ENCODE measurements around the gene TWIST1. TPM values are rescaled to one million over a fixed set of nuclear protein-coding genes. Genes with fewer than 3 reads are reported as not detected.

The TWIST1 gene
- total and polyA plus RNA-seq, 12 donors: 1.8 to 22.1 (median 10.5) TPM

DNA sequence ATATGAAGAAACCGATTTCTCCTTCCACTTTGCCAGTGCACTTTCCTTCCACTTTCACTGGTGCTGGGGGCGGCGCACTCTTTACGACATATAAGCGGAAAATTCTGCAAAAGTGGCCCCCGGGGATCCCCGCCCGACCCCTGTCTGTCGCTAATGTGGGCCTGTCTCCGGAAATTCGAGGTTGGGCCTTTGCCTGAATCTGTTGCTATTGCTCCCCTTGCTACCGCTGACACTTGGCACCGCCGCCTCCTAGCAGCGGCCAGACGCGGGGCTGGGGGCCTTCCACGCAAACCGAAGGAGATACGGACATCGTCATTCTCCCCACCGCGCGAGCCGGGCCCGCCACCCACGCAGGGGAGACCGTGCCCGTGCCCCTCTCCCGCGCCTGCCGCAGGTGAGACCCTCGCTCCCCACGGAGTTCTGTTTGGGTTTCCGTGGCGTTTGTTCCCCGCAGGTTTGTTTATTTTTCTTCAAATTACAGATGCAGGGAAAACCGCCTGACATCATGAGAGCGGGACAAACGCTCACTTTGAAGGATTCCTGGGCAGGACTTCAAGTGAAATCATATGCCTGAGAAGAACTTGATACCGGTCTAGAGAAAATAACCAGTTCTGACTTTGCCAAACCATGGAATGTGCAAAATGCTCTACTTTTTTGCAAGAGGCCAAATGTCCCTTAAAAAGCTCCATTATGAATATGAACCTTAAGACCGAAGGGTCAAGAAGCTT is 5.0 kb downstream of the TWIST1 start:
- no peak for TF ChIP-seq POLR2A (IDR thresholded peaks at IDR 0.05)
- TF ChIP-seq, protein P1, sequence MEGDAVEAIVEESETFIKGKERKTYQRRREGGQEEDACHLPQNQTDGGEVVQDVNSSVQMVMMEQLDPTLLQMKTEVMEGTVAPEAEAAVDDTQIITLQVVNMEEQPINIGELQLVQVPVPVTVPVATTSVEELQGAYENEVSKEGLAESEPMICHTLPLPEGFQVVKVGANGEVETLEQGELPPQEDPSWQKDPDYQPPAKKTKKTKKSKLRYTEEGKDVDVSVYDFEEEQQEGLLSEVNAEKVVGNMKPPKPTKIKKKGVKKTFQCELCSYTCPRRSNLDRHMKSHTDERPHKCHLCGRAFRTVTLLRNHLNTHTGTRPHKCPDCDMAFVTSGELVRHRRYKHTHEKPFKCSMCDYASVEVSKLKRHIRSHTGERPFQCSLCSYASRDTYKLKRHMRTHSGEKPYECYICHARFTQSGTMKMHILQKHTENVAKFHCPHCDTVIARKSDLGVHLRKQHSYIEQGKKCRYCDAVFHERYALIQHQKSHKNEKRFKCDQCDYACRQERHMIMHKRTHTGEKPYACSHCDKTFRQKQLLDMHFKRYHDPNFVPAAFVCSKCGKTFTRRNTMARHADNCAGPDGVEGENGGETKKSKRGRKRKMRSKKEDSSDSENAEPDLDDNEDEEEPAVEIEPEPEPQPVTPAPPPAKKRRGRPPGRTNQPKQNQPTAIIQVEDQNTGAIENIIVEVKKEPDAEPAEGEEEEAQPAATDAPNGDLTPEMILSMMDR (IDR thresholded peaks at IDR 0.05): no peak
- H3K4me1 ChIP-seq (replicated peaks in 1 of 2): peaks cover 4 to 12% of the 10 kb centered on the region in 2 donors
- H3K9me3 ChIP-seq (replicated peaks in 1 of 3): no peaks in the 10 kb centered on the region
- no peak overlapping the region for H3K27ac ChIP-seq
- no peak overlapping the region for H3K4me3 ChIP-seq
- H3K27me3 ChIP-seq: peaks cover 43% of the 10 kb centered on the region
- WGBS, 4 donors: 55 to 71% (median 63%) methylated on average over 36 to 42 of the region's 42 CpGs
- no peaks in the 10 kb centered on the region for H3K36me3 ChIP-seq (replicated peaks in 1 of 2)
- intact Hi-C loops (cut with DNase I): no loop called here
- DNase-seq: no peak

DNA sequence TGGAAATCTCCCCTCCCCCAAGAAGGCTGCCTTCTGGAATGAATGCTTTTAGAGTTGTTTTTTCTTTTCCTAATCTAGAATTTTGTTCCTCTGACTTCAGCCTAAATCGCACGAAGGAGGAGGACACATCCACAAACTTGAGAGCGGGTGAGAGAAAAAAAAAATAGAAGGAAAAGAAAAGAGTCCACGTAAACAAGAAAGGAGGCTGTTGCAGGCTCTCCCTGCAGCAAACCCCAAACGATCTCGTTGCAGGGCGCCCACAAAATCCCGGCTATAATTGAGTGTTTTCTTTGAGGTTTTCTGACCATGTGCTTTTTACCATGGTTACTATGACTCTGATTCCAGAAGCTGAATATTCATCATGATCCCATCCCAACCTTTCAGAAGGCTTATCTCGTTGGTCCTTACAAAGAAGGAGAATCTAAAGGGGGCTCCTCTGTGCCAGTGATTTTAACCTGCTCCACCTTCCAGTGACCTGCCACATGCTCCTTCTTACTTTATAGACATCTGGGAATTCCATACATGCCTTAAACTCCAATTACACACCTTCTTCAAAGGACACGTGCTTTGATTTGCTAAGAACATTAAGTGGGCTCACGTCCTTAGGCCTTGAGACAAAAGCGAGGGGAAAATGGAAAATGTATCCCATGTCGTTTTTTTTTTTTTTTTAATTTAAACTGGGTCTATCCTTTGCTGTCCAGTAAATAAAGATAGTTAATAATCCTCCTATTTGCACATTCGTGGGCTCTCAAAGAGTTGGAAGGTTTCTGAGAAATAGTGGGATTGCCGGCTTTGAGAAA is 5.8 kb downstream of the TWIST1 start:
- no peaks in the 10 kb centered on the region for H3K36me3 ChIP-seq (replicated peaks in 1 of 2)
- 57 to 72% (median 67%) methylated on average over 15 of the region's 15 CpGs for WGBS, 4 donors

GRCh38 chr7:19110776-19111175 is 6.7 kb downstream of the TWIST1 start:
- Histone ChIP-seq H3K4me1 (replicated peaks in 1 of 2) (peaks cover 0 to 11% of the 10 kb centered on the region in 2 donors), H3K27ac (no peak overlapping the region), H3K9me3 (replicated peaks in 1 of 3) (no peaks in the 10 kb centered on the region), H3K4me3 (no peak overlapping the region), H3K36me3 (replicated peaks in 1 of 2) (no peaks in the 10 kb centered on the region), H3K27me3 (peaks cover 50% of the 10 kb centered on the region)
- DNase-seq: no peak
- TF ChIP-seq, protein P1 (IDR thresholded peaks at IDR 0.05): no peak
- no peak for TF ChIP-seq POLR2A (IDR thresholded peaks at IDR 0.05)
- intact Hi-C loops (cut with DNase I): no loop called here
- WGBS, 4 donors: 60 to 68% (median 66%) methylated on average over 6 of the region's 6 CpGs

More for the DNA sequence above, 5.8 kb downstream of the TWIST1 start:
- Histone ChIP-seq H3K9me3 (replicated peaks in 1 of 3) (no peaks in the 10 kb centered on the region), H3K27ac (no peak overlapping the region), H3K4me1 (replicated peaks in 1 of 2) (peaks cover 4 to 19% of the 10 kb centered on the region in 2 donors), H3K4me3 (no peak overlapping the region), H3K27me3 (peaks cover 50% of the 10 kb centered on the region)
- TF ChIP-seq, protein P1 (IDR thresholded peaks at IDR 0.05): no peak
- TF ChIP-seq POLR2A (IDR thresholded peaks at IDR 0.05): no peak
- DNase-seq: no peak
- intact Hi-C loops (cut with DNase I): no loop called here

DNA sequence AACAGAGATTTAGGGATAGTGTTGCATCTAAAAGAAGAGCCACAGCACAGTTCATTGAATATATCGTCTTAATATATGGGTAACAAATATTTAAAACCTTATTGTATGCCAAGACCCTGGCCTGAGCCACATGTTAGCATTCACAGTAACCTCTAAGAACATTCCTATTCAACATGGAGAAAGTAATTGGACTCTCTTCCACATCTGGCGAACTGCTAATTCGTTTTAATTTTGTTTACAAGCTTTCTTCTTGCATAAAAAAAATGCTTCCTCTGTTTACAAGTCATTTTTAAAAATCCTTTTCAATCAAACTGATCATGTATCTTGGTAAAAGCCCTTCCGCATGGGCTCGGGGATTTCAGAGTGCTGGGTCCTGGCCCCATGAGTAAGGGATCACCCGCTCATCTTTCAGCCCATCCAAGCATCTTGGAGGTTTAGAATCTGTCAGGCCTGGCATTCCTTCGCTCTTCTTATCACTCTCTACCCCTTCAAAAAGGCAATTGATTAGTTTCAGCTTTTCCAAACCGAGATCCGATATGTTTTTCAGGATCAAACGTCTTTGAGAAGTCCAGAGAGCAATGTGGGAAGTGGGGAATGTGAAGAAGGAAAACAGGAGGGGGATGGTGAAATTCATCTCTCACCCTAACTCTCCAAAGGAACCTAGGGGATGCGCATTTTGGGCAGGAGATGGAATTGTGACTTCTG is 7.3 kb downstream of the TWIST1 start:
- intact Hi-C loops (cut with DNase I): no loop called here
- Histone ChIP-seq H3K4me1 (replicated peaks in 1 of 2) (peaks cover 0 to 10% of the 10 kb centered on the region in 2 donors), H3K4me3 (no peak overlapping the region), H3K27ac (no peak overlapping the region), H3K36me3 (replicated peaks in 1 of 2) (no peaks in the 10 kb centered on the region), H3K9me3 (replicated peaks in 1 of 3) (no peaks in the 10 kb centered on the region), H3K27me3 (peaks cover 53% of the 10 kb centered on the region)
- TF ChIP-seq POLR2A (IDR thresholded peaks at IDR 0.05): no peak
- TF ChIP-seq, protein P1 (IDR thresholded peaks at IDR 0.05): no peak
- WGBS, 4 donors: 62 to 74% (median 65%) methylated on average over 11 of the region's 11 CpGs
- no peak for DNase-seq
